ENCODE measurements around the gene PRR13. TPM values are rescaled to one million over a fixed set of nuclear protein-coding genes. Genes with fewer than 3 reads are reported as not detected.
"Not testable (repeated sequence)": the region's sequence is repeated elsewhere in the genome, so short reads cannot be mapped to it uniquely, and the experiment has no call there.

PRR13 gene
- total RNA-seq, 2 donors from 2014 or later, result 98.8 to 104 TPM

DNA sequence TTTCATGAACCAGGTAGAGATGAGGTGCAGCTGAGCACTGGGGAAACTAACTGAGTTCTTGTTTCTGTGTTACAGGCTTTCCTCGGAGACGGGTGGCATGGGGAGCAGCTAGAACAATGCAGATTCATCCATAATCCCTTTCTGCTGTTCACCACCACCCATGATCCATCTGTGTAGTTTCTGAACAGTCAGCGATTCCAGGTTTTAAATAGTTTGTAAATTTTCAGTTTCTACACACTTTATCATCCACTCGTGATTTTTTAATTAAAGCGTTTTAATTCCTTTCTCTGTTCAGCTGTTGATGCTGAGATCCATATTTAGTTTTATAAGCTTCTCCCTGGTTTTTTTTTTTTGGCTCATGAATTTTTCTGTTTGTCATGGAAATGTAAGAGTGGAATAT is 37.8 kb downstream of the PRR13 start:
- 70% methylated on average over 5 of the region's 5 CpGs for WGBS
- intact Hi-C loops (cut with DNase I), result no loop called here
- Histone ChIP-seq H3K36me3 (peaks cover 8 to 9% of the 10 kb centered on the region in 2 donors), H3K9me3 (no peaks in the 10 kb centered on the region), H3K27me3 (replicated peaks; ENCODE audit: insufficient read depth) (no peaks in the 10 kb centered on the region), H3K27ac (no peak overlapping the region), H3K4me3 (no peak overlapping the region), H3K4me1 (replicated peaks) (peaks cover 5% of the 10 kb centered on the region)
- no peak for DNase-seq (ENCODE audit: low spot score)
- no peak for TF ChIP-seq POLR2A (IDR thresholded peaks at IDR 0.05)
- no peak for TF ChIP-seq POLR2AphosphoS5 (IDR thresholded peaks at IDR 0.05)
- TF ChIP-seq, protein P1, sequence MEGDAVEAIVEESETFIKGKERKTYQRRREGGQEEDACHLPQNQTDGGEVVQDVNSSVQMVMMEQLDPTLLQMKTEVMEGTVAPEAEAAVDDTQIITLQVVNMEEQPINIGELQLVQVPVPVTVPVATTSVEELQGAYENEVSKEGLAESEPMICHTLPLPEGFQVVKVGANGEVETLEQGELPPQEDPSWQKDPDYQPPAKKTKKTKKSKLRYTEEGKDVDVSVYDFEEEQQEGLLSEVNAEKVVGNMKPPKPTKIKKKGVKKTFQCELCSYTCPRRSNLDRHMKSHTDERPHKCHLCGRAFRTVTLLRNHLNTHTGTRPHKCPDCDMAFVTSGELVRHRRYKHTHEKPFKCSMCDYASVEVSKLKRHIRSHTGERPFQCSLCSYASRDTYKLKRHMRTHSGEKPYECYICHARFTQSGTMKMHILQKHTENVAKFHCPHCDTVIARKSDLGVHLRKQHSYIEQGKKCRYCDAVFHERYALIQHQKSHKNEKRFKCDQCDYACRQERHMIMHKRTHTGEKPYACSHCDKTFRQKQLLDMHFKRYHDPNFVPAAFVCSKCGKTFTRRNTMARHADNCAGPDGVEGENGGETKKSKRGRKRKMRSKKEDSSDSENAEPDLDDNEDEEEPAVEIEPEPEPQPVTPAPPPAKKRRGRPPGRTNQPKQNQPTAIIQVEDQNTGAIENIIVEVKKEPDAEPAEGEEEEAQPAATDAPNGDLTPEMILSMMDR (IDR thresholded peaks at IDR 0.05), result no peak

DNA sequence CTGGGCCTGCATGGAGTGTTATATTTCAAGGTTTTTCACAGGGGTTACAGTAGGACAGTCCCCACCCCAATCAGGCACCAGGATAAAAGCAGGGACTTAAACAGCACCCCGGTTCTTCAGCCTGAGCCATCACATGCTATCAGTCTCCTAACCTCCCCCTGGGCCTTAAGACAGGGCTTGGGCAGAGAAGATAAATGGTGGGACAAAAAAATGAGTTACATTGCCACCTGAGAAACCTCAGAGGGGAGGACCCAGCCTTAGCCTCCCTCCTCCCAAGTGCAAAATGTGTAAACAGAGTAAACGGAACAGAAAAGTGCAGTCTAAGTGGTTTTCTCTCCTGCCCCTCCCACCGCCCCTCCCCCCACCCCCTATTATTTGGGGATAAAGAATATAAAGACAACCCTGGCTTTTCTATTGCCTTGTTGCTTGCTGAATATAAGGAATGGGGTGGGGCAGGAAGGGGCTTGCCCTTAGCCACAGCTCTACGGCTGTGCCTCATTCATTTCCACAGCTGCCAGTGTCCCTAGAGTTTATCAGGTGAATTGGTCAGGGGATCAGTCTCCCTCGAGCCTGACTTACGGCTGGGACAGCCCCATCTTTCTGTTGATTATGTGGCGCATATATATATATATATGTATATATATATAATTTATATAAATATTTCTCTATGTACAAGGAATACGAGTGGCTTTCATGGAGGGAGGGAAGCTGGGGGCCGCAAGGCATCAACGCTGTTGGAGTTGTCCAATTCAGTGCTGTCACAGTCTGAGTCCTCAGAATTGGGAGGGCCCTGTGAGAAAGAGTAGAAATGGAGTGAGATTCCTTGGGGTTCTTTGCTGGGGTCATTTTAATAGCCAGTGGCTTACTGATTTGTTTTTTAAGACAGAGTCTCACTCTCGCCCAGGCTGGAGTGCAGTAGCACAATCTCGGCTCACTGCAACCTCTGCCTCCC is 39.2 kb downstream of the PRR13 start:
- intact Hi-C loops (cut with DNase I), result no loop called here
- no peak for TF ChIP-seq POLR2AphosphoS5 (IDR thresholded peaks at IDR 0.05)
- TF ChIP-seq, protein P1 (IDR thresholded peaks at IDR 0.05), result no peak
- no peak for TF ChIP-seq POLR2A (IDR thresholded peaks at IDR 0.05)
- H3K27ac ChIP-seq, result no peak overlapping the region
- H3K36me3 ChIP-seq, result peaks cover 4 to 9% of the 10 kb centered on the region in 2 donors
- DNase-seq (ENCODE audit: low spot score), result no peak
- 70% methylated on average over 12 of the region's 12 CpGs for WGBS
- peaks cover 2% of the 10 kb centered on the region for H3K4me1 ChIP-seq (replicated peaks)
- no peaks in the 10 kb centered on the region for H3K9me3 ChIP-seq
- H3K4me3 ChIP-seq, result no peak overlapping the region
- H3K27me3 ChIP-seq (replicated peaks; ENCODE audit: insufficient read depth), result no peaks in the 10 kb centered on the region

DNA sequence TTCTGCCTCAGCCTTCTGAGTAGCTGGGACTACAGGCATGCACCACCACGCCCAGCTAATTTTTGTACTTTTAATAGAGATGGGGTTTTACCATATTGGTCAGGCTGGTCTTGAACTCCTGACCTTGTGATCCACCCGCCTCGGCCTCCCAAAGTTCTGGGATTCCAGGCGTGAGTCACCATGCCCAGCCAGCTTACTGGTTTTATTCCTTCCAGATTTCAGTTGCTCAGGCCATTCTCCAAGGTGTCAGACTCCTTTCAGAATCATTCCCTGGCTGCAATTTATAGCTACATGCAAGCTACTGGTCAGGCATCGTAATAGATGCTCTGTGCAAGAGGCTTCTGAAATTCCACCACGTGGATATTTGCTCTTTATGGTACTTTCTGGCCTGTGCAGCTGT is 39.9 kb downstream of the PRR13 start:
- H3K27me3 ChIP-seq (replicated peaks; ENCODE audit: insufficient read depth); intact Hi-C loops (cut with DNase I); H3K9me3 ChIP-seq; H3K27ac ChIP-seq; H3K4me3 ChIP-seq; H3K4me1 ChIP-seq (replicated peaks); H3K36me3 ChIP-seq; DNase-seq (ENCODE audit: low spot score): not testable (repeated sequence)
- WGBS, result 65% methylated on average over 6 of the region's 6 CpGs

DNA sequence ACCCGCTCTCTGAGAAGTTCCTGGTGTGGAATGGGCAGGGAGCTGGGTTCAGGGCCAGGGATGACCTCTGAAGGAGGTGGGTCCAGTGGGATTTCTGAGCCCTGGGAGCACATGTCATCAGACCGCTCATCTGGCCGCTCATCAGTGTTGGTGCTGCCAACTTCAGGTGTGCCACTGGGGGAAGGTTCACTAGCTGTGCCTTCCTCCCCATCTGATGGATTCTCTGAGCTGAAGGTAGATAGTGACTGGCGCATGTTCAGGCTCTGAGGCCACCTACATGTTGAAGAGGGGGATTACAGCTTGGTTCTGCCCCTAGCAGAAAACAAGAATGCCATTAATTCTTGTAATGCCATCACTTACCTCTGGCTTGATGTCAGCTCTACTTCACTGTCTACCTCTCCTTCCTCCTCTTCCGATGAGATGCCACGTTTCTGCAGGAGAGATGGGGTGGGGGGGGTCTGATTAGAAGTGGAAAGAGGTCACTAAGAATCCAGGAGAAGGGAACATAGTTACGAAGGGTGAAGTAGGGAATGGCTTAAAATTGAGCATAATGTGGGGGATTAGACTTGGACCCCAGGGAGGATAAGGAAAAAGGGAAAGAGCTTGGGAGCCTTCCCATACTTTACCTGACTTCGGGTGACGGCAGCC is 40.5 kb downstream of the PRR13 start:
- Histone ChIP-seq H3K27ac (no peak overlapping the region), H3K27me3 (replicated peaks; ENCODE audit: insufficient read depth) (no peaks in the 10 kb centered on the region), H3K9me3 (no peaks in the 10 kb centered on the region), H3K4me1 (replicated peaks) (no peaks in the 10 kb centered on the region), H3K36me3 (peaks cover 0 to 9% of the 10 kb centered on the region in 2 donors), H3K4me3 (no peak overlapping the region)
- DNase-seq (ENCODE audit: low spot score), result no peak
- intact Hi-C loops (cut with DNase I), result no loop called here
- 73% methylated on average over 9 of the region's 9 CpGs for WGBS
- TF ChIP-seq, protein P1 (IDR thresholded peaks at IDR 0.05), result no peak
- TF ChIP-seq POLR2A (IDR thresholded peaks at IDR 0.05), result no peak
- TF ChIP-seq POLR2AphosphoS5 (IDR thresholded peaks at IDR 0.05), result no peak

DNA sequence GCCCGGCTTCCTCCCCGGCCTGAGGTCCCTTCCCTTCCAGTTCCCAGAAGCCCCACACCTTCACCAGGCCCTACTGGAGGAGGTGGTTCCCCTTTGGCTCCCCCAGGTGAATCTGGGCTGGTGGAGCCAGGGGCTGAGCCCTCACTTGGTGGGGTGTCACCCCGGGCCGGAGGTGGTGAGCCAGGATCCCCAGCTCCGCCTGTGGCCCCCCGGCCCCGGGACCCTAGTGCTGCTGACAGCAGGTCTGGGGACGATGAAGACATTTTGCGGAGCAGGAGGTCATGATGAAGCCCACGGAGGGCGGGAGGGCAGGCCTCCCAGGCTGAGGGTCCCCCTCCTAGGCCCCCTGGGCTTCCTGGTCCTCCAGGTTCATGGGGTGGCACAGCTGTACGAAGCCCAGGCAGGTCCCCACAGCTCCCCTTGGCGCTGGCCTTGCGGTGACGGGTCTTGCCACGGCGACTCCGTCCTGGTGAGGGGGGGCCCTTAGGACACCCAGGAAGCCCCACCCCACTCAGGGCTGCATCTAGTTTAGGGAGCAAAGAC is 41.2 kb downstream of the PRR13 start:
- TF ChIP-seq, protein P1 (IDR thresholded peaks at IDR 0.05), result no peak
- no peak for TF ChIP-seq POLR2A (IDR thresholded peaks at IDR 0.05)
- TF ChIP-seq POLR2AphosphoS5 (IDR thresholded peaks at IDR 0.05), result no peak
- H3K27ac ChIP-seq, result no peak overlapping the region
- DNase-seq (ENCODE audit: low spot score), result no peak
- no peaks in the 10 kb centered on the region for H3K4me1 ChIP-seq (replicated peaks)
- no peaks in the 10 kb centered on the region for H3K27me3 ChIP-seq (replicated peaks; ENCODE audit: insufficient read depth)
- 68% methylated on average over 18 of the region's 18 CpGs for WGBS
- H3K4me3 ChIP-seq, result no peak overlapping the region
- no peaks in the 10 kb centered on the region for H3K9me3 ChIP-seq
- peaks cover 0 to 9% of the 10 kb centered on the region in 2 donors for H3K36me3 ChIP-seq
- intact Hi-C loops (cut with DNase I), result no loop called here
